HL-60 (cell line): ENCODE data around the gene RTL10.

Source experiments
- CTCF ChIP-seq: IDR thresholded peaks from one replicate; pipeline ENCODE4 v1.5.1; 2011; ENCODE audit warnings: low read length, control low read depth, inconsistent platforms; ENCODE audit not compliant: insufficient read depth
- GABPA ChIP-seq: IDR thresholded peaks from 2 replicates; pipeline ENCODE4 v1.6.1; 2012; ENCODE audit warnings: low read depth
- POLR2AphosphoS5 ChIP-seq: IDR thresholded peaks from 2 replicates; pipeline ENCODE4 v1.6.1; 2012; ENCODE audit warnings: low read depth

GRCh38 chr22:19815093-19815822, 39.4 kb downstream of the RTL10 start:
- TF ChIP-seq POLR2AphosphoS5 (no peak), GABPA (no peak), CTCF (no peak)
